DOHH2 (cell line): ENCODE measurements around the gene IMMP1L.

Source experiments
- H3F3A ChIP-seq: fragments of 200-600 bp; sonication (generic), shearing (Covaris generic); 2 replicates; pipeline ENCODE4 v1.6.0; 2016; ENCODE audit warnings: antibody characterized with exemption, mild to moderate bottlenecking; ENCODE audit not compliant: control insufficient read depth, insufficient read depth
- H3K27ac ChIP-seq: fragments of 200-600 bp; sonication (generic); 2 replicates; pipeline ENCODE4 v1.5.1; 2014; ENCODE audit warnings: low read depth, mild to moderate bottlenecking, low read length, moderate library complexity
- H3K27me3 ChIP-seq: fragments of 200-600 bp; sonication (generic); 2 replicates; pipeline ENCODE4 v1.6.1; 2014; ENCODE audit warnings: mild to moderate bottlenecking, low read length, mixed read lengths; ENCODE audit not compliant: control insufficient read depth
- H3K36me3 ChIP-seq: fragments of 200-600 bp; sonication (generic); 2 replicates; pipeline ENCODE4 v1.6.1; 2014; ENCODE audit warnings: mild to moderate bottlenecking, low read length, moderate library complexity, mixed read lengths; ENCODE audit not compliant: control insufficient read depth
- H3K4me1 ChIP-seq: fragments of 200-600 bp; sonication (generic); 2 replicates; pipeline ENCODE4 v1.6.1; 2014; ENCODE audit warnings: mild to moderate bottlenecking, low read length, mixed read lengths; ENCODE audit not compliant: control insufficient read depth
- H3K4me2 ChIP-seq: fragments of 200-600 bp; sonication (generic); 2 replicates; pipeline ENCODE4 v1.6.0; 2014; ENCODE audit warnings: mild to moderate bottlenecking, low read length, moderate library complexity
- H3K4me3 ChIP-seq: fragments of 200-600 bp; sonication (generic); 2 replicates; pipeline ENCODE4 v1.5.1; 2014; ENCODE audit warnings: mild to moderate bottlenecking, low read length, mixed read lengths
- H3K79me2 ChIP-seq: fragments of 200-600 bp; sonication (generic); 2 replicates; pipeline ENCODE4 v1.6.1; 2014; ENCODE audit warnings: mild to moderate bottlenecking, low read length, mixed read lengths; ENCODE audit not compliant: control insufficient read depth
- H3K9me2 ChIP-seq: fragments of 200-600 bp; sonication (generic); replicated peaks from 2 replicates; pipeline ENCODE4 v1.6.1; 2014; ENCODE audit warnings: mild to moderate bottlenecking, low read length, mixed read lengths; ENCODE audit not compliant: control insufficient read depth
- H3K9me3 ChIP-seq: fragments of 200-600 bp; sonication (generic); 2 replicates; pipeline ENCODE4 v1.6.1; 2014; ENCODE audit warnings: antibody characterized with exemption, low read length, mixed read lengths; ENCODE audit not compliant: control insufficient read depth, insufficient read depth
- H4K20me1 ChIP-seq: fragments of 200-600 bp; sonication (generic); 2 replicates; pipeline ENCODE4 v1.6.0; 2014; ENCODE audit warnings: low read depth, mild to moderate bottlenecking, antibody characterized with exemption, low read length, moderate library complexity; ENCODE audit not compliant: control insufficient read depth, insufficient read depth
- CTCF ChIP-seq: fragments of 200-600 bp; sonication (generic); IDR thresholded peaks from one replicate; pipeline ENCODE4 v1.5.1; 2014; ENCODE audit warnings: antibody characterized with exemption, mild to moderate bottlenecking, low read depth, low read length; ENCODE audit not compliant: poor library complexity, severe bottlenecking
- EZH2phosphoT487 ChIP-seq: fragments of 200-600 bp; sonication (generic); IDR thresholded peaks from 2 replicates; pipeline ENCODE4 v1.6.1; 2017; ENCODE audit warnings: borderline replicate concordance, mild to moderate bottlenecking, antibody characterized with exemption, low read length, moderate library complexity, mixed read lengths

IMMP1L gene

GRCh38 chr11:31441296-31441695, 68.1 kb downstream of the IMMP1L start:
- Histone ChIP-seq H3K4me1 (no peaks in the 10 kb centered on the region), H3K79me2 (no peaks in the 10 kb centered on the region), H3K9me2 (no peaks in the 10 kb centered on the region), H3K4me2 (no peak overlapping the region), H3K4me3 (no peak overlapping the region), H3K27me3 (no peaks in the 10 kb centered on the region), H3K36me3 (no peaks in the 10 kb centered on the region), H3K9me3 (no peaks in the 10 kb centered on the region), H3K27ac (no peak overlapping the region), H4K20me1 (no peaks in the 10 kb centered on the region), H3F3A (no peaks in the 10 kb centered on the region)
- TF ChIP-seq EZH2phosphoT487 (no peak), CTCF (no peak)

- Histone ChIP-seq H3K4me2 (no peak overlapping the region), H4K20me1 (no peaks in the 10 kb centered on the region), H3K36me3 (no peaks in the 10 kb centered on the region), H3K9me2 (no peaks in the 10 kb centered on the region), H3K4me1 (no peaks in the 10 kb centered on the region), H3K27ac (no peak overlapping the region), H3K79me2 (no peaks in the 10 kb centered on the region), H3K9me3 (no peaks in the 10 kb centered on the region), H3F3A (no peaks in the 10 kb centered on the region), H3K4me3 (no peak overlapping the region), H3K27me3 (no peaks in the 10 kb centered on the region)
- TF ChIP-seq CTCF (no peak), EZH2phosphoT487 (no peak)
Measured at GRCh38 chr11:31437742-31438435, 71.5 kb downstream of the IMMP1L start.

- Histone ChIP-seq H3K4me3 (no peak overlapping the region), H3K27me3 (no peaks in the 10 kb centered on the region), H3K9me3 (no peaks in the 10 kb centered on the region), H4K20me1 (no peaks in the 10 kb centered on the region), H3K4me1 (no peaks in the 10 kb centered on the region), H3K27ac (no peak overlapping the region), H3F3A (no peaks in the 10 kb centered on the region), H3K4me2 (no peak overlapping the region), H3K9me2 (no peaks in the 10 kb centered on the region), H3K36me3 (0 out of 2 replicates have a peak, but pooled peaks cover 2% of the 10 kb centered on the region), H3K79me2 (no peaks in the 10 kb centered on the region)
- TF ChIP-seq EZH2phosphoT487 (no peak), CTCF (no peak)
Measured at GRCh38 chr11:31433851-31434250, 75.6 kb downstream of the IMMP1L start.
